Spleen (tissue), 11 donors: Measurements from ENCODE around the gene CNTNAP1. TPM values are rescaled to one million over a fixed set of nuclear protein-coding genes. Genes with fewer than 3 reads are reported as not detected.

Experiments used
- DNase-seq: peaks from one replicate; pipeline ENCODE4 v3.0.0-alpha.2; 2020
- H3K27ac ChIP-seq, 8 donors: fragments of 200-600 bp; sonication (generic) in 7 of 8; 1 replicate in 4 of 8; 2 replicates in 4 of 8; pipeline versions ENCODE4 v1.5.0 to v1.8.0; 2016 to 2021; ENCODE audit warnings: inconsistent platforms in 4 of 8, mild to moderate bottlenecking in 4 of 8, moderate library complexity in 1 of 8
- H3K27me3 ChIP-seq, 7 donors: fragments of 200-600 bp; sonication (generic) in 6 of 7; replicated peaks in 1 of 7; 1 replicate in 4 of 7; 2 replicates in 3 of 7; pipeline versions ENCODE4 v1.5.0 to v1.8.0; 2016 to 2021; ENCODE audit warnings: inconsistent platforms in 3 of 7, mild to moderate bottlenecking in 1 of 7
- H3K36me3 ChIP-seq, 6 donors: fragments of 200-600 bp; sonication (generic) in 5 of 6; 1 replicate in 4 of 6; 2 replicates in 2 of 6; pipeline versions ENCODE4 v1.5.0 to v1.8.0; 2016 to 2021; ENCODE audit warnings: inconsistent platforms in 2 of 6
- H3K4me1 ChIP-seq, 6 donors: fragments of 200-600 bp; sonication (generic) in 5 of 6; 1 replicate in 3 of 6; 2 replicates in 3 of 6; pipeline versions ENCODE4 v1.5.0 to v1.8.0; 2016 to 2021; ENCODE audit warnings: inconsistent platforms in 3 of 6
- H3K4me3 ChIP-seq, 8 donors: fragments of 200-600 bp; sonication (generic) in 7 of 8; 1 replicate in 4 of 8; 2 replicates in 4 of 8; pipeline versions ENCODE4 v1.5.0 to v1.8.0; 2016 to 2021; ENCODE audit warnings: inconsistent platforms in 4 of 8, mild to moderate bottlenecking in 4 of 8, moderate library complexity in 2 of 8
- H3K9me3 ChIP-seq, 8 donors: fragments of 200-600 bp; sonication (generic) in 7 of 8; 1 replicate in 4 of 8; 2 replicates in 4 of 8; pipeline versions ENCODE4 v1.5.0 to v1.8.0; 2016 to 2021; ENCODE audit warnings: inconsistent platforms in 4 of 8
- POLR2A ChIP-seq, 3 donors: fragments of 450-650 bp; IDR thresholded peaks; one replicate each; pipeline ENCODE4 v1.5.1; 2017; ENCODE audit warnings: antibody characterized with exemption in 3 of 3, mild to moderate bottlenecking in 1 of 3
- POLR2AphosphoS5 ChIP-seq, 3 donors: sonication (generic); formaldehyde crosslinking; IDR thresholded peaks; one replicate each; pipeline ENCODE4 v1.5.1; 2017; ENCODE audit warnings: antibody characterized with exemption in 3 of 3
- WGBS, 5 donors: extraction: QIAGEN DNeasy Blood & Tissue Kit in 3 of 5; methylation state at CpG; one replicate each; pipeline versions ENCODE4 v1.1.5 to v1.1.7; 2013 to 2018; 5-methylcytosine and 5-hydroxymethylcytosine counted together
- intact Hi-C: fragments of 100-400 bp; cut with DNase I; formaldehyde crosslinking; loops from one replicate; pipeline ENCODE4 v1.15.0; 2023; ENCODE audit warnings: low total_unique reads
- polyA plus RNA-seq, 3 donors: library from polyadenylated mRNA; stranded (reverse); fragments of 200-250 nt; gene quantifications; one replicate each; pipeline ENCODE4 v1.2.1, GENCODE V29; 2013
- total RNA-seq, 7 donors: library from RNA; depleted of rRNA in 3 of 7; stranded (reverse); fragments of >200 nt in 3 of 7; fragmentation: NEBNext Ultra II Directional in 4 of 7; extraction: Animal tissue kit (Norgen Biotek cat#: 25700) in 4 of 7; gene quantifications; one replicate each; pipeline versions ENCODE4 v1.1.0 to v1.2.1, GENCODE V29; 2016 to 2021
- TF ChIP-seq, protein P1 (sequence below), 11 experiments: fragments of 200-600 bp in 7 of 11; fragments of 450-650 bp in 4 of 11; sonication (generic) in 4 of 11; IDR thresholded peaks in 8 of 11; conservative IDR thresholded peaks in 3 of 11; 1 replicate in 7 of 11; 2 replicates in 4 of 11; pipeline versions ENCODE4 v1.4.0 to v1.8.0; 2016 to 2021; ENCODE audit warnings: antibody characterized with exemption in 11 of 11, inconsistent platforms in 4 of 11, mild to moderate bottlenecking in 1 of 11
- donor health status: healthy with polysubstance abuse.
- donor health status: DM: no; HTN: no; CAD: no; lungs with moderate emphysema.
- donor health status: DM: no; HTN: no; CAD: no.
- donor health status: Bipolar disorder and iron deficiency.
- donor health status: healthy.
- donor health status: DM: no; HTN: no; CAD: no.
- donor health status: DM: yes; HTN: yes; CAD: no.

Gene CNTNAP1
- total and polyA plus RNA-seq, 10 donors, result 1.1 to 11.2 (median 4.3) TPM

DNA sequence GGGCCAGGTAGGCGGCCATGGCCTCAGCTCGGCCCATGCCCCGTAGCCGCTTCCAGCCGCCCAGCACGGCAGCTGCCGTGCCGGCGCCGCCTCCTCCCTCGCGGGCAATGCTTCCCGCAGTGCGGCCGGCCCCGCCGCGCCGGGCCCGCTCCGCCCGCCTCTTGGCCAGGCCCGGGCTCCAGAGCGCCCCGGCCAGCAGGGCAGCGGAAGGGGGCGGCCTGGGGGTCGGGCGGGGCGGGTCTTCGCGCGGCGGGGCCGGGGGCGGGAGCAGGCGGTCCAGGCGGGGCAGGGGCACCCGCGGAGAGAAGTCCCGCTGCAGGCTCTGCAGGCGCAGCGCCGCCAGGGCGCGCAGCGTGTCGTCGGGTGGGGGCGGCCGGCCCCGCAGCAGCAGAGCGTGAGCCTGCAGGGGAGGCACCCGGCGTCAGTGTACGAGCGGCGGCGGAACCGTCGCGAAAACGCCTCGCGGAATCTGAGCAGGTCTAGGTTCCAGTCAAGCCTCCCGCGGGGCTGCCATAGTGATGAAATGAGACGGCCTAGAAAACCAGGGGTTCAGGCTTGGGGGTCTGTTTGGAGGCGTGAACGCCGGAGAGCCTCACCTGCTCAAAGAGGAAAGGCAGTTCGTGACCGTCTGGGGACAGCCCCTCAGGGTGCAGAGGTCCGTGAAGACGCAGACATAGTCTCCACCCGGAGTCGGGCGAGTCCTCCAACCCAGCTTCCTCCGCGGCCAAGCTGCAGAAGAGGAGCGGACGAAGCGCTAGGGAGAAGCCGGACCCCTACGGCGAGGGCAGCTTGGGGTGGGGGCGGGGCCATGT, 12.1 kb upstream of the CNTNAP1 start:
- Histone ChIP-seq H3K27me3 (peaks cover 0 to 61% (median 27%) of the 10 kb centered on the region in 7 donors), H3K4me3 (peak overlapping the region in 6 of 8 donors; percentile 24 to 67 (median 34)), H3K4me1 (peaks cover 10 to 78% (median 51%) of the 10 kb centered on the region in 6 donors), H3K9me3 (no peaks in the 10 kb centered on the region), H3K36me3 (peaks cover 0 to 84% (median 26%) of the 10 kb centered on the region in 6 donors), H3K27ac (peak overlapping the region in 1 of 8 donors; percentile 40)
- peak; percentile 88 for DNase-seq
- whole genome bisulfite sequencing, 5 donors, result 28 to 55% (median 32%) methylated on average over 54 to 87 of the region's 87 CpGs
- TF ChIP-seq POLR2A (IDR thresholded peaks at IDR 0.05), result no peak
- peak in 1 of 3 donors; percentile 29 for TF ChIP-seq POLR2AphosphoS5 (IDR thresholded peaks at IDR 0.05)
- intact Hi-C loops, result no loop called here

DNA sequence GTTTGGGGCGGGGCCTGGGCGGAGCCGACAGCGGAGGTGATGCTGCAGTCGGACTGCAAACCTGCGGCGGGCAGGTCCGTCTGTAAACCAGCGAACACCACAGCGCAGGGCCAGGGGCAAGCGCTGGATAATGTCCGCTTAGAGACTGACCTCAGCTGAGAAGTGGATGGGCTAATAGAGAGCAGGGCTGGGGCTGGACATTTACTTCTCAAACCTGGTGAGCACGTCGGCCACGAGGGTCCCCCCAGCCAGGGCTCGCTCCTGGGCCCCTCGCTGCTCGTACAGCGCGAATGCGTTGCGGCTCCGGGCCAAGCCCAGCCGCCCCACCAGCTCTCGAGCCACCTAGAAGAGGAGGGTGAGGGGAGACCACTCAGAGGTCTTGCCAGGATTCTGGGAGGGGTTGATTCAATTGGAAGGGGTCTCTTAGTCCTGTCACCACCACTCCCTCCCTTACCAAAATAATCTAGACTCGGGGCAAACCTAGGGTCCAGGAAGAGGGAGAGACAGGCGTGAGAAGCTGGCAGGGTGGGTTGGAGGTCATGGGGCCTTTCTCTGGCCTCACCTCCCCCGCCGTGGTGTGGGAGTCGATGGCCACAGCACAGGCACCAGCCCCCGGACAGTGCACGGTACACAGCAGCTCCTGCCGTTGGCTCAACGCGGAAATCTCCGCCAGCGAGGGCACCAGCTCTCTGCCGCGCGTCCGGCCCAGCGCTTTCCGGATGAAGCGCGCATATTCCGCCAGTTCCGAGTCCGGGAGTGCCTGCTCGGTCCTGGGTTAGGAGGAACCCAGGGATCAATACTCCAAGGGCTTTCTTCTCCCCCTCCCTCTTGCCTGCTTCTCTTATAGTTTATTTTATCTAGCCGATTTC, 11.3 kb upstream of the CNTNAP1 start:
- peak overlapping the region in 1 of 8 donors; percentile 40 for H3K27ac ChIP-seq
- DNase-seq, result no peak
- no peak for TF ChIP-seq POLR2AphosphoS5 (IDR thresholded peaks at IDR 0.05)
- no peak for TF ChIP-seq POLR2A (IDR thresholded peaks at IDR 0.05)
- TF ChIP-seq, protein P1, sequence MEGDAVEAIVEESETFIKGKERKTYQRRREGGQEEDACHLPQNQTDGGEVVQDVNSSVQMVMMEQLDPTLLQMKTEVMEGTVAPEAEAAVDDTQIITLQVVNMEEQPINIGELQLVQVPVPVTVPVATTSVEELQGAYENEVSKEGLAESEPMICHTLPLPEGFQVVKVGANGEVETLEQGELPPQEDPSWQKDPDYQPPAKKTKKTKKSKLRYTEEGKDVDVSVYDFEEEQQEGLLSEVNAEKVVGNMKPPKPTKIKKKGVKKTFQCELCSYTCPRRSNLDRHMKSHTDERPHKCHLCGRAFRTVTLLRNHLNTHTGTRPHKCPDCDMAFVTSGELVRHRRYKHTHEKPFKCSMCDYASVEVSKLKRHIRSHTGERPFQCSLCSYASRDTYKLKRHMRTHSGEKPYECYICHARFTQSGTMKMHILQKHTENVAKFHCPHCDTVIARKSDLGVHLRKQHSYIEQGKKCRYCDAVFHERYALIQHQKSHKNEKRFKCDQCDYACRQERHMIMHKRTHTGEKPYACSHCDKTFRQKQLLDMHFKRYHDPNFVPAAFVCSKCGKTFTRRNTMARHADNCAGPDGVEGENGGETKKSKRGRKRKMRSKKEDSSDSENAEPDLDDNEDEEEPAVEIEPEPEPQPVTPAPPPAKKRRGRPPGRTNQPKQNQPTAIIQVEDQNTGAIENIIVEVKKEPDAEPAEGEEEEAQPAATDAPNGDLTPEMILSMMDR (IDR thresholded peaks at IDR 0.05 in 8 of 11, conservative IDR thresholded peaks at IDR 0.05 in 3 of 11), result no peak
- peaks cover 0 to 76% (median 21%) of the 10 kb centered on the region in 6 donors for H3K36me3 ChIP-seq
- peak overlapping the region in 6 of 8 donors; percentile 24 to 67 (median 34) for H3K4me3 ChIP-seq
- peaks cover 18 to 86% (median 60%) of the 10 kb centered on the region in 6 donors for H3K4me1 ChIP-seq
- WGBS, 5 donors, result 37 to 52% (median 51%) methylated on average over 48 to 50 of the region's 50 CpGs
- intact Hi-C loops, result no loop called here
- no peaks in the 10 kb centered on the region for H3K9me3 ChIP-seq
- H3K27me3 ChIP-seq, result peaks cover 0 to 70% (median 36%) of the 10 kb centered on the region in 7 donors

DNA sequence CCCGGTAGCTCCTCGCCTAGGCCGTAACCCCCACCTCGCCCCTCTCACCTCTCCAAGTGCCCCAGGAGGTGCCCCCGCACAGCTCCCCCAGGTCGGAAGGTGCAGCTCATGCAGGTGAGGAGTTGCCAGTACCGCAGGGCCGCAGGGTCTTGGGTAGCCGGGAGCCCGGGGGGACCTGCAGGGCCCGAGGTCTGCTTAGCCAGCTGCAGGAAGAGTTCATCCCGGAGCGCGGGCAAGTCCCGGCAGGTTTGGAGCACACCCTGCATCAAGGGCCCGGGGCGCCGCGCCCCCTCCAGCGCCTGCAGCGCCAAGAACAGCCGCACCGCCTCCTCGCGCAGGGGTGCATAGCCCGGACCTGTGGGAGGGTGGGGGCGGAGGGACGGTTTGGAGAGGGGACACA, 10.3 kb upstream of the CNTNAP1 start:
- TF ChIP-seq, protein P1 (IDR thresholded peaks at IDR 0.05 in 8 of 11, conservative IDR thresholded peaks at IDR 0.05 in 3 of 11), result no peak
- no peak for TF ChIP-seq POLR2A (IDR thresholded peaks at IDR 0.05)
- TF ChIP-seq POLR2AphosphoS5 (IDR thresholded peaks at IDR 0.05), result no peak
- no peaks in the 10 kb centered on the region for H3K9me3 ChIP-seq
- H3K4me3 ChIP-seq, result no peak overlapping the region
- H3K36me3 ChIP-seq, result peaks cover 0 to 66% (median 11%) of the 10 kb centered on the region in 6 donors
- peaks cover 0 to 79% (median 42%) of the 10 kb centered on the region in 7 donors for H3K27me3 ChIP-seq
- no peak for DNase-seq
- H3K27ac ChIP-seq, result no peak overlapping the region
- intact Hi-C loops, result no loop called here
- 80 to 87% (median 84%) methylated on average over 25 to 28 of the region's 28 CpGs for WGBS, 5 donors
- H3K4me1 ChIP-seq, result peaks cover 19 to 96% (median 68%) of the 10 kb centered on the region in 6 donors

DNA sequence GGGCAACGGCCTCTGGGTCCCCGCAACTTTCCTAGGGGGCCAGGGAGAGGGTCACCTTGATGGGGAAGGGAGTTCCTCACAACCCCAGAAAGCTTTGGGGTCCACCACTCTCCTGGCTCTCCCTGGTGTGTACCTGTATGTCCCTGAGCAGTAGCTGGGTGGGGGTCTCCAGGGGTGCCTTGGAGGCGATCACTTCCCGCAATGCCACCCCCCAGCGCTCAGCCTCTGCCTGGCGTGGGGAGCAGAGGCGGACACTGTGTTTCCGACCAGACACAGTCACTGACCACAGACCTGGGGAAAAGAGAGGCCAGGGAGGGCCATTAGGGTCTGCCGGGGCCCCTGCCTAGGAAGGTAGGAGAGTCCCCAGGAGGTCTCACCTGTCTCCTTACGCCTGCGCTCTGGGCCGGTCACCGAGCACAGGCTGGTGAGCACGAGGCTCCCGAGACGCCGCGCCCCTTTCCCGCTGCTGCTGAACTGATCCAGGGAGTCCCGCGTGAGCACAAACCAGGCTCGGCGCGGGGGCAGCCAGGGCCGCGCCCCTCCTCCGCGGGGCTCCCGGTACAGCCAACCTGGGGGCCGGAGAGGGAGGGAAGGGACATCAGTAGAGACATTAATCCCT, 9.0 kb upstream of the CNTNAP1 start:
- Histone ChIP-seq H3K36me3 (peaks cover 0 to 52% (median 7%) of the 10 kb centered on the region in 6 donors), H3K9me3 (no peaks in the 10 kb centered on the region), H3K27me3 (peaks cover 0 to 79% (median 42%) of the 10 kb centered on the region in 7 donors), H3K27ac (peak overlapping the region in 5 of 8 donors; percentile 54 to 96 (median 93)), H3K4me3 (peak overlapping the region in 5 of 8 donors; percentile 14 to 90 (median 80)), H3K4me1 (peaks cover 28 to 97% (median 75%) of the 10 kb centered on the region in 6 donors)
- 41 to 54% (median 44%) methylated on average over 23 to 30 of the region's 30 CpGs for WGBS, 5 donors
- intact Hi-C loops, result no loop called here
- no peak for TF ChIP-seq POLR2AphosphoS5 (IDR thresholded peaks at IDR 0.05)
- TF ChIP-seq, protein P1 (IDR thresholded peaks at IDR 0.05 in 8 of 11, conservative IDR thresholded peaks at IDR 0.05 in 3 of 11), result no peak
- no peak for DNase-seq
